ENCODE results near the gene ADCY2.

ADCY2 gene

GRCh38 chr5:7869474-7870136, 473.7 kb downstream of the ADCY2 start:
- DNase-seq (ENCODE audit: low spot score): peak; percentile 53

- DNase-seq (ENCODE audit: low spot score): no peak
These were observed 475.7 kb downstream of the ADCY2 start for GRCh38 chr5:7871653-7872052.

- DNase-seq (ENCODE audit: low spot score): no peak
These were observed 476.7 kb downstream of the ADCY2 start for GRCh38 chr5:7872517-7873130.

GRCh38 chr5:7873216-7873615, 477.3 kb downstream of the ADCY2 start:
- no peak for DNase-seq (ENCODE audit: low spot score)

GRCh38 chr5:7874639-7875038, 478.7 kb downstream of the ADCY2 start:
- DNase-seq (ENCODE audit: low spot score): no peak

- DNase-seq (ENCODE audit: low spot score): no peak
These were observed 479.2 kb downstream of the ADCY2 start for GRCh38 chr5:7875151-7875550.

GRCh38 chr5:7876867-7877266, 480.9 kb downstream of the ADCY2 start:
- peak; percentile 49 for DNase-seq (ENCODE audit: low spot score)

GRCh38 chr5:7877851-7878250, 481.9 kb downstream of the ADCY2 start:
- no peak for DNase-seq (ENCODE audit: low spot score)

GRCh38 chr5:7878381-7878873, 482.5 kb downstream of the ADCY2 start:
- DNase-seq (ENCODE audit: low spot score): no peak
